ENCODE results near the gene MAP1LC3B. TPM values are rescaled to one million over a fixed set of nuclear protein-coding genes. Genes with fewer than 3 reads are reported as not detected.

MAP1LC3B gene
- total RNA-seq, 1 experiment from 2014 or later = 74.7 TPM

GRCh38 chr16:87410530-87410929 lies 18.4 kb downstream of the MAP1LC3B start:
- no peaks in the 10 kb centered on the region for H3K4me1 ChIP-seq (ENCODE audit: insufficient read depth, low read length, poor library complexity, severe bottlenecking)
- H3K4me3 ChIP-seq (ENCODE audit: low read depth, low read length, poor library complexity, severe bottlenecking) = no peak overlapping the region
- no peak for DNase-seq (ENCODE audit: low spot score)
- intact Hi-C loops (cut with micrococcal nuclease; ENCODE audit: unreplicated experiment) = loop anchor here (10.0 kb wide), 1 partner anchor 134 kb away; no protein-coding TSS in a partner anchor
- no peaks in the 10 kb centered on the region for H3K9me3 ChIP-seq (ENCODE audit: low read depth, low read length, poor library complexity, severe bottlenecking)
- peaks cover 63% of the 10 kb centered on the region for H3K36me3 ChIP-seq (ENCODE audit: insufficient read depth, low read length, poor library complexity, severe bottlenecking)
- CTCF ChIA-PET = no interaction called here
- TF ChIP-seq CTCF (conservative IDR thresholded peaks at IDR 0.05; ENCODE audit: low read depth, low read length) (no peak), EZH2 (IDR thresholded peaks at IDR 0.05; ENCODE audit: borderline replicate concordance, low read depth, low read length, poor library complexity, severe bottlenecking) (no peak)
- no peaks in the 10 kb centered on the region for H3K27me3 ChIP-seq (replicated peaks; ENCODE audit: insufficient read depth, low read depth, low read length, poor library complexity)
- POLR2A ChIA-PET (ENCODE audit: low non-redundant PET) = interaction anchor here (0.6 to 0.7 kb wide), 2 partner anchors 616 to 762 kb away, joined by 3 read pairs; no protein-coding TSS in a partner anchor
- no TSS peak for BruUV-seq (replicated peaks)
- no peak overlapping the region for H3K27ac ChIP-seq (ENCODE audit: low read depth, low read length, poor library complexity, severe bottlenecking)

- no TSS peak for BruUV-seq (replicated peaks)
- CTCF ChIA-PET = no interaction called here
- Histone ChIP-seq H3K4me1 (ENCODE audit: insufficient read depth, low read length, poor library complexity, severe bottlenecking) (no peaks in the 10 kb centered on the region), H3K36me3 (ENCODE audit: insufficient read depth, low read length, poor library complexity, severe bottlenecking) (peaks cover 59% of the 10 kb centered on the region), H3K4me3 (ENCODE audit: low read depth, low read length, poor library complexity, severe bottlenecking) (no peak overlapping the region), H3K27me3 (replicated peaks; ENCODE audit: insufficient read depth, low read depth, low read length, poor library complexity) (no peaks in the 10 kb centered on the region), H3K27ac (ENCODE audit: low read depth, low read length, poor library complexity, severe bottlenecking) (no peak overlapping the region), H3K9me3 (ENCODE audit: low read depth, low read length, poor library complexity, severe bottlenecking) (no peaks in the 10 kb centered on the region)
- no peak for TF ChIP-seq CTCF (conservative IDR thresholded peaks at IDR 0.05; ENCODE audit: low read depth, low read length)
- no peak for TF ChIP-seq EZH2 (IDR thresholded peaks at IDR 0.05; ENCODE audit: borderline replicate concordance, low read depth, low read length, poor library complexity, severe bottlenecking)
- POLR2A ChIA-PET (ENCODE audit: low non-redundant PET) = no interaction called here
- intact Hi-C loops (cut with micrococcal nuclease; ENCODE audit: unreplicated experiment) = loop anchor here (10.0 kb wide), 1 partner anchor 134 kb away; no protein-coding TSS in a partner anchor
- DNase-seq (ENCODE audit: low spot score) = no peak
Measured at GRCh38 chr16:87410968-87411367, 18.8 kb downstream of the MAP1LC3B start.

- Histone ChIP-seq H3K4me1 (ENCODE audit: insufficient read depth, low read length, poor library complexity, severe bottlenecking) (no peaks in the 10 kb centered on the region), H3K36me3 (ENCODE audit: insufficient read depth, low read length, poor library complexity, severe bottlenecking) (peaks cover 59% of the 10 kb centered on the region), H3K27ac (ENCODE audit: low read depth, low read length, poor library complexity, severe bottlenecking) (no peak overlapping the region), H3K9me3 (ENCODE audit: low read depth, low read length, poor library complexity, severe bottlenecking) (no peaks in the 10 kb centered on the region), H3K27me3 (replicated peaks; ENCODE audit: insufficient read depth, low read depth, low read length, poor library complexity) (no peaks in the 10 kb centered on the region), H3K4me3 (ENCODE audit: low read depth, low read length, poor library complexity, severe bottlenecking) (no peak overlapping the region)
- ChIA-PET POLR2A (ENCODE audit: low non-redundant PET) (no interaction called here), CTCF (no interaction called here)
- no peak for DNase-seq (ENCODE audit: low spot score)
- intact Hi-C loops (cut with micrococcal nuclease; ENCODE audit: unreplicated experiment) = loop anchor here (10.0 kb wide), 1 partner anchor 133 kb away; no protein-coding TSS in a partner anchor
- BruUV-seq (replicated peaks) = no TSS peak
- TF ChIP-seq CTCF (conservative IDR thresholded peaks at IDR 0.05; ENCODE audit: low read depth, low read length) (no peak), EZH2 (IDR thresholded peaks at IDR 0.05; ENCODE audit: borderline replicate concordance, low read depth, low read length, poor library complexity, severe bottlenecking) (no peak)
Measured at GRCh38 chr16:87411375-87412271, 19.5 kb downstream of the MAP1LC3B start.

Measured in A673 (cell line).